K562 (cell line): ENCODE data around the gene GSDME. TPM values are rescaled to one million over a fixed set of nuclear protein-coding genes. Genes with fewer than 3 reads are reported as not detected.
A peak's percentile ranks its signal among the peaks of the same experiment; 100 is the strongest.

Source experiments
- ATAC-seq: fragments of 200-7000 bp; cut with Tn5 transposase; 3 replicates; pipeline ENCODE4 v1.9.1; 2020; ENCODE audit warnings: moderate library complexity
- BruUV-seq: library from RNA; stranded (reverse); fragments of 400-500 nt; replicated peaks from 2 replicates; lab custom pipeline; 2021; lab: Mats Ljungman, UMichigan
- CTCF ChIA-PET: fragments of 300-600 bp; formaldehyde crosslinking; extraction: SDS; loops from one replicate; lab custom pipeline; 2021; ENCODE audit warnings: low intra/inter-chr PET ratio; lab: Yijun Ruan, JAX
- POLR2A ChIA-PET: fragments of 300-600, 350-650 bp; sonication (Branson Sonifier 250); formaldehyde crosslinking; extraction: SDS; loops from one replicate; lab custom pipeline; 2021; ENCODE audit warnings: antibody characterized with exemption, inconsistent platforms; lab: Yijun Ruan, JAX
- DNase-seq, 4 experiments: peaks; one replicate each; pipeline versions ENCODE4 v3.0.0 to v3.0.0-alpha.2; 2011 to 2018; ENCODE audit warnings: low spot score in 3 of 4, mixed read lengths in 3 of 4; ENCODE audit errors: extremely low read depth in 1 of 4
- FAIRE-seq: peaks from 2 replicates; lab custom pipeline; 2011; peaks lifted over from hg19 to GRCh38; lab: Jason Lieb, UNC
- H2AFZ ChIP-seq: 2 replicates; pipeline ENCODE4 v1.6.0; 2011; ENCODE audit warnings: low read depth, low read length, control low read depth, inconsistent platforms
- H3K27ac ChIP-seq: fragments of 200-600 bp; 3 replicates; pipeline ENCODE4 v1.8.0; 2011; ENCODE audit warnings: low read depth, mild to moderate bottlenecking, control low read depth, inconsistent platforms, low read length, moderate library complexity, mixed read lengths; ENCODE audit errors: extremely low read depth
- H3K27me3 ChIP-seq, 2 experiments: fragments of 300-600 bp in 1 of 2; 2 replicates in 1 of 2; 3 replicates in 1 of 2; pipeline versions ENCODE4 v1.6.0 to v1.8.0; 2011; ENCODE audit warnings: inconsistent platforms in 2 of 2, low read length in 2 of 2, mild to moderate bottlenecking in 1 of 2, mixed read lengths in 1 of 2, moderate library complexity in 1 of 2; ENCODE audit not compliant: control insufficient read depth in 2 of 2, insufficient read depth in 2 of 2
- H3K36me3 ChIP-seq: fragments of 300-600 bp; 3 replicates; pipeline ENCODE4 v1.8.0; 2011; ENCODE audit warnings: mild to moderate bottlenecking, low read length, inconsistent platforms; ENCODE audit not compliant: control insufficient read depth, insufficient read depth
- H3K4me1 ChIP-seq, 2 experiments: fragments of 200-600 bp in 1 of 2; replicated peaks in 1 of 2; 2 replicates in 1 of 2; 3 replicates in 1 of 2; pipeline versions ENCODE4 v1.5.1 to v1.8.0; 2011; ENCODE audit warnings: inconsistent platforms in 2 of 2, low read length in 2 of 2, mild to moderate bottlenecking in 1 of 2, mixed read lengths in 1 of 2, moderate library complexity in 1 of 2; ENCODE audit not compliant: control insufficient read depth in 2 of 2, insufficient read depth in 2 of 2
- H3K4me2 ChIP-seq: 2 replicates; pipeline ENCODE4 v1.6.1; 2011; ENCODE audit warnings: low read length, control low read depth, inconsistent platforms, mixed read lengths; ENCODE audit not compliant: insufficient read depth
- H3K4me3 ChIP-seq: fragments of 200-600 bp; sonication (generic), shearing (Covaris generic); 2 replicates; pipeline ENCODE4 v1.5.1; 2016; ENCODE audit warnings: control low read depth, inconsistent platforms
- H3K79me2 ChIP-seq: fragments of 200-600 bp; 3 replicates; pipeline ENCODE4 v1.8.0; 2011; ENCODE audit warnings: low read length, inconsistent platforms; ENCODE audit not compliant: control insufficient read depth, insufficient read depth
- H3K9ac ChIP-seq, 2 experiments: 2 replicates each; pipeline versions ENCODE4 v1.6.0 to v1.6.1; 2011; ENCODE audit warnings: low read depth in 2 of 2, low read length in 2 of 2, control low read depth in 1 of 2, inconsistent platforms in 1 of 2, mild to moderate bottlenecking in 1 of 2, mixed read lengths in 1 of 2; ENCODE audit not compliant: insufficient read depth in 1 of 2
- H3K9me1 ChIP-seq: one replicate; pipeline ENCODE4 v1.6.0; 2011; ENCODE audit warnings: inconsistent platforms, mild to moderate bottlenecking, low read length, moderate library complexity; ENCODE audit not compliant: control insufficient read depth, insufficient read depth
- H3K9me3 ChIP-seq: replicated peaks from 2 replicates; pipeline ENCODE4 v1.5.1; 2011; ENCODE audit warnings: low read depth, low read length, inconsistent platforms; ENCODE audit not compliant: control insufficient read depth, insufficient read depth
- H4K20me1 ChIP-seq: replicated peaks from 2 replicates; pipeline ENCODE4 v1.6.1; 2011; ENCODE audit warnings: low read length, inconsistent platforms, mixed read lengths; ENCODE audit not compliant: control insufficient read depth, insufficient read depth
- KDM1A ChIP-seq, 2 experiments: fragments of 450-650 bp; IDR thresholded peaks; 2 replicates each; pipeline ENCODE4 v1.6.1; 2016; ENCODE audit warnings: mild to moderate bottlenecking in 2 of 2
- ZNF717 ChIP-seq: fragments of 250-450 bp; sonication (Bioruptor Pico); IDR thresholded peaks from 2 replicates; pipeline ENCODE4 v1.5.0; 2021
- WGBS: fragments of 100-300 bp; shearing (Covaris generic); methylation state at CpG from one replicate; pipeline ENCODE4 v1.1.6; 2016; ENCODE audit warnings: low coverage, mixed read lengths; ENCODE audit not compliant: insufficient coverage; ENCODE audit errors: missing lambda C conversion rate; 5-methylcytosine and 5-hydroxymethylcytosine counted together
- in situ Hi-C: fragments of 300-500 bp; cut with MboI; formaldehyde crosslinking; loops from 4 replicates; pipeline ENCODE4 v1.15.0; 2018; ENCODE audit warnings: inconsistent platforms, mixed read lengths
- intact Hi-C: fragments of 100-400 bp; cut with micrococcal nuclease; formaldehyde crosslinking; loops from 2 replicates; pipeline ENCODE4 v1.14.2; 2022
- polyA plus RNA-seq, 8 experiments: library from polyadenylated mRNA; depleted of rRNA in 4 of 8; stranded (reverse) in 5 of 8; unstranded in 3 of 8; fragments of >200 nt; fragmentation: Nextera tagmentation in 2 of 8; fragmentation: Illumina TruSeq in 1 of 8; extraction: Ambion mirVana in 2 of 8; extraction: Trizol in 1 of 8; gene quantifications; 2 replicates each; pipeline versions ENCODE4 v1.2.1 to v1.2.3, GENCODE V29; 2011 to 2014; ENCODE audit warnings: inconsistent platforms in 1 of 8, missing spikeins in 1 of 8
- total RNA-seq, 7 experiments: library from RNA; depleted of rRNA in 6 of 7; stranded (reverse); fragments of >200 nt in 6 of 7; fragmentation: Illumina TruSeq in 2 of 7; extraction: Trizol in 2 of 7; gene quantifications; 2 replicates each; pipeline versions ENCODE4 v1.2.1 to v1.2.3, GENCODE V29; 2011 to 2021; ENCODE audit warnings: low replicate concordance in 1 of 7
- TF ChIP-seq, protein P1 (sequence below): fragments of 450-650 bp; IDR thresholded peaks from 2 replicates; pipeline ENCODE4 v1.6.1; 2016

The GSDME gene
- total and polyA plus RNA-seq, 9 of the 15 experiments (the other 6 are each of a cell fraction or from before 2014, with no cell fraction given), result 0.37 to 1.9 (median 0.62) TPM

DNA sequence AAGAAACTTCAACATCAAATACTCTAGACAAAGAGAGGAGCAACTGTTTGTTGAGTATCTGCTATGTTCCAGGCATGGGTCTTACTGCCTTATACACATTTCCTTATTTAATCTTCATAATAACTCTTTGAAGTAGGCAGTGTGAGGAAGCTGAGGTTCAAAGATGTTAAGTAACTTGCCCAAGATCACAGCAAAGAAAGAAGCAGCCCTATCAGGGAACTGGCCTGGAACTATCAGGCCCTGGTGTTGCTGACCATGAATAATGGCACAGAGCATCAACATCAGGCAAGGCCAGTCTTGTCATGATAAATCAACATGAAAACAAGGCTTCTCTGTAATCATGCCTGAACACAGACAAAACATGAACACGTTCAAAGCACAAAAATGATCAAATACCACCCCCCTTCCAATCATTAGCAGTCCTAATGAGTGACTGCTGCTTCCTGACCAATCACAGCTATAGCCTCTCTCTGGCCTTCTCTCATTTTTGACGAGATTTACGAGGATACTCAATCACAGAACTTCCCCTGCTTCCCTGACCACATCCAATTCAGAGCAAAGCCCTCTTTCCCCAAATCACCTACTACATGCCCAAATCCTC lies 2.3 kb downstream of the GSDME start:
- Histone ChIP-seq H3K79me2 (no peaks in the 10 kb centered on the region), H3K9me3 (no peaks in the 10 kb centered on the region), H4K20me1 (no peaks in the 10 kb centered on the region), H3K4me2 (no peak overlapping the region), H3K4me1 (peaks cover 0 to 14% of the 10 kb centered on the region in 2 experiments; a peak in 2 of 5 replicates), H3K4me3 (no peak overlapping the region), H3K9me1 (no peaks in the 10 kb centered on the region), H3K9ac (no peak overlapping the region), H3K27me3 (peaks cover 22 to 46% of the 10 kb centered on the region in 2 experiments), H3K36me3 (no peaks in the 10 kb centered on the region), H3K27ac (no peak overlapping the region), H2AFZ (no peak overlapping the region)
- TF ChIP-seq KDM1A (IDR thresholded peaks at IDR 0.05) (peak in 1 of 2 experiments; percentile 39; a peak in 1 of 4 replicates), ZNF717 (CRISPR knock-in tag) (no peak)
- TF ChIP-seq, protein P1, sequence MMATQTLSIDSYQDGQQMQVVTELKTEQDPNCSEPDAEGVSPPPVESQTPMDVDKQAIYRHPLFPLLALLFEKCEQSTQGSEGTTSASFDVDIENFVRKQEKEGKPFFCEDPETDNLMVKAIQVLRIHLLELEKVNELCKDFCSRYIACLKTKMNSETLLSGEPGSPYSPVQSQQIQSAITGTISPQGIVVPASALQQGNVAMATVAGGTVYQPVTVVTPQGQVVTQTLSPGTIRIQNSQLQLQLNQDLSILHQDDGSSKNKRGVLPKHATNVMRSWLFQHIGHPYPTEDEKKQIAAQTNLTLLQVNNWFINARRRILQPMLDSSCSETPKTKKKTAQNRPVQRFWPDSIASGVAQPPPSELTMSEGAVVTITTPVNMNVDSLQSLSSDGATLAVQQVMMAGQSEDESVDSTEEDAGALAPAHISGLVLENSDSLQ, result peak; percentile 37; the same call in 1 of the 2 replicates
- no peak for DNase-seq
- intact Hi-C loops (no loop called here), in situ Hi-C loops (no loop called here)
- 0% methylated on average over 3 of the region's 3 CpGs for WGBS
- CTCF ChIA-PET, result interaction anchor here (0.6 kb wide), 1 partner anchor 380 kb away, joined by 3 read pairs; no protein-coding TSS in a partner anchor
- ATAC-seq, result no peak
- no TSS peak for BruUV-seq
- no peak for FAIRE-seq
- POLR2A ChIA-PET, result interaction anchor here (1.8 kb wide), 2 partner anchors 8 to 13 kb away, joined by 6 to 7 read pairs; no protein-coding TSS in a partner anchor
